HG02981 (cell line): ENCODE measurements around the gene STN1.

Source experiments
- ATAC-seq: cut with Tn5 transposase; IDR thresholded peaks from one replicate; pipeline ENCODE4 v1.9.1; 2021; ENCODE audit warnings: mild to moderate bottlenecking, moderate library complexity; ENCODE audit not compliant: unreplicated experiment

Gene STN1

GRCh38 chr10:103832806-103833205 lies 85.2 kb downstream of the STN1 start:
- ATAC-seq, result no peak
